HEK293T (cell line): ENCODE results near the gene RAMAC.

Source experiments
- BHLHE40 ChIP-seq: fragments of 450-650 bp; IDR thresholded peaks from 2 replicates; pipeline ENCODE4 v1.6.1; 2016; ENCODE audit warnings: mild to moderate bottlenecking, moderate library complexity, borderline replicate concordance
- CTBP1 ChIP-seq: fragments of 450-650 bp; IDR thresholded peaks from 2 replicates; pipeline ENCODE4 v1.6.1; 2016; ENCODE audit warnings: borderline replicate concordance
- FOXA1 ChIP-seq: fragments of 450-650 bp; IDR thresholded peaks from 2 replicates; pipeline ENCODE4 v1.6.1; 2016; ENCODE audit warnings: mild to moderate bottlenecking
- FOXK2 ChIP-seq: fragments of 450-650 bp; IDR thresholded peaks from 2 replicates; pipeline ENCODE4 v1.6.1; 2016; ENCODE audit warnings: mild to moderate bottlenecking
- FOXM1 ChIP-seq: fragments of 450-650 bp; IDR thresholded peaks from 2 replicates; pipeline ENCODE4 v1.6.1; 2017; ENCODE audit warnings: mild to moderate bottlenecking, borderline replicate concordance
- HDGF ChIP-seq: fragments of 450-650 bp; IDR thresholded peaks from 2 replicates; pipeline ENCODE4 v1.6.1; 2017; ENCODE audit warnings: antibody characterized with exemption, borderline replicate concordance
- L3MBTL2 ChIP-seq: fragments of 450-650 bp; conservative IDR thresholded peaks from 2 replicates; pipeline ENCODE4 v1.6.1; 2016; ENCODE audit warnings: mild to moderate bottlenecking
- LEF1 ChIP-seq: fragments of 450-650 bp; IDR thresholded peaks from 2 replicates; pipeline ENCODE4 v1.6.1; 2017; ENCODE audit warnings: mild to moderate bottlenecking, borderline replicate concordance
- NFRKB ChIP-seq: fragments of 450-650 bp; IDR thresholded peaks from 2 replicates; pipeline ENCODE4 v1.6.1; 2016; ENCODE audit warnings: mild to moderate bottlenecking, moderate library complexity
- SP1 ChIP-seq: fragments of 450-650 bp; IDR thresholded peaks from 2 replicates; pipeline ENCODE4 v1.6.1; 2017
- SUZ12 ChIP-seq: fragments of 450-650 bp; IDR thresholded peaks from 2 replicates; pipeline ENCODE4 v1.6.1; 2016; ENCODE audit warnings: mild to moderate bottlenecking
- TARDBP ChIP-seq: fragments of 450-650 bp; IDR thresholded peaks from 2 replicates; pipeline ENCODE4 v1.6.1; 2016
- ZNF384 ChIP-seq: fragments of 450-650 bp; IDR thresholded peaks from 2 replicates; pipeline ENCODE4 v1.6.1; 2016
- TF ChIP-seq, protein P1 (sequence below): fragments of 450-650 bp; IDR thresholded peaks from 2 replicates; pipeline ENCODE4 v1.6.1; 2016

DNA sequence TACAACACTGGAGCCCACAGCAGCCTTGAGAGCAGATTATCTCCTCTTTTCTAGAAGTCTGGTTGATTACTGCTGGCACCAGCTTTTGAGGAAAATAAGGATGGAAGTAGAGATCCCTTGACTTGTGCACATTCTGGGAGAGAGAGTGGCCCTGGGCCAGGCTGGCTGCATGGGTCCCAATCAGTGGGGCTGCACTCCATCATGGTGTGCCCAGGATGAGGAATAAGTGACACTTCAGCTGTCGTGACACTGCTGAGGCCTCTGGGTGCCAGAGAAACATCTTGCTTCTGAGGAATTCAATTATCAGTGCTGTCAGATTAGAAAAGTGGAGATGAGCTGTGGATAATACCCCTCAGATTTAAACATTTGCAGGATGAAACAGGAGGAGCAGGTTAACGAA, 9.1 kb downstream of the RAMAC start:
- TF ChIP-seq BHLHE40 (no peak), SUZ12 (no peak), L3MBTL2 (no peak), FOXM1 (no peak), FOXK2 (no peak), NFRKB (no peak), FOXA1 (no peak), HDGF (no peak), SP1 (no peak), ZNF384 (no peak), LEF1 (no peak), CTBP1 (no peak), TARDBP (no peak)
- TF ChIP-seq, protein P1, sequence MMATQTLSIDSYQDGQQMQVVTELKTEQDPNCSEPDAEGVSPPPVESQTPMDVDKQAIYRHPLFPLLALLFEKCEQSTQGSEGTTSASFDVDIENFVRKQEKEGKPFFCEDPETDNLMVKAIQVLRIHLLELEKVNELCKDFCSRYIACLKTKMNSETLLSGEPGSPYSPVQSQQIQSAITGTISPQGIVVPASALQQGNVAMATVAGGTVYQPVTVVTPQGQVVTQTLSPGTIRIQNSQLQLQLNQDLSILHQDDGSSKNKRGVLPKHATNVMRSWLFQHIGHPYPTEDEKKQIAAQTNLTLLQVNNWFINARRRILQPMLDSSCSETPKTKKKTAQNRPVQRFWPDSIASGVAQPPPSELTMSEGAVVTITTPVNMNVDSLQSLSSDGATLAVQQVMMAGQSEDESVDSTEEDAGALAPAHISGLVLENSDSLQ = no peak
